Raji (cell line): ENCODE measurements around the gene LITAF.

Experiments
- POLR2A ChIP-seq: IDR thresholded peaks from 2 replicates; pipeline ENCODE4 v1.6.1; 2011; ENCODE audit warnings: low read depth, low read length, control low read depth; ENCODE audit not compliant: insufficient read depth

LITAF gene

GRCh38 chr16:11588321-11589197 lies 1.8 kb upstream of the LITAF start:
- TF ChIP-seq POLR2A = no peak

- TF ChIP-seq POLR2A = no peak
Observed at GRCh38 chr16:11587643-11588247, 1.0 kb upstream of the LITAF start.

- no peak for TF ChIP-seq POLR2A
Observed at GRCh38 chr16:11586378-11586855, 302 bp downstream of the LITAF start.

GRCh38 chr16:11585460-11586377 lies 1.0 kb downstream of the LITAF start:
- TF ChIP-seq POLR2A = no peak

- no peak for TF ChIP-seq POLR2A
Observed at GRCh38 chr16:11583889-11584565, 2.7 kb downstream of the LITAF start.

- TF ChIP-seq POLR2A = no peak
Observed at GRCh38 chr16:11583166-11583565, 3.6 kb downstream of the LITAF start.

- TF ChIP-seq POLR2A = no peak
Observed at GRCh38 chr16:11582157-11582814, 4.4 kb downstream of the LITAF start.

GRCh38 chr16:11581678-11582077 lies 5.0 kb downstream of the LITAF start:
- no peak for TF ChIP-seq POLR2A

GRCh38 chr16:11580451-11581086 lies 6.2 kb downstream of the LITAF start:
- no peak for TF ChIP-seq POLR2A

GRCh38 chr16:11576427-11577289 lies 10.1 kb downstream of the LITAF start:
- TF ChIP-seq POLR2A = no peak

GRCh38 chr16:11575223-11575589 lies 11.5 kb downstream of the LITAF start:
- no peak for TF ChIP-seq POLR2A

GRCh38 chr16:11572301-11572995 lies 14.3 kb downstream of the LITAF start:
- TF ChIP-seq POLR2A = no peak
